GM12874 (cell line): Measurements from ENCODE around the gene CPLX1.

ENCODE experiments used
- CTCF ChIP-seq: IDR thresholded peaks from 2 replicates; pipeline ENCODE4 v1.5.1; 2011; ENCODE audit warnings: low read depth, mild to moderate bottlenecking, control low read depth, low read length, moderate library complexity; ENCODE audit not compliant: insufficient read depth

Gene CPLX1

GRCh38 chr4:845836-846251, 19.9 kb upstream of the CPLX1 start:
- no peak for TF ChIP-seq CTCF

GRCh38 chr4:845233-845835, 19.4 kb upstream of the CPLX1 start:
- no peak for TF ChIP-seq CTCF

GRCh38 chr4:844752-845232, 18.9 kb upstream of the CPLX1 start:
- no peak for TF ChIP-seq CTCF

GRCh38 chr4:839675-840443, 13.9 kb upstream of the CPLX1 start:
- TF ChIP-seq CTCF = no peak

DNA sequence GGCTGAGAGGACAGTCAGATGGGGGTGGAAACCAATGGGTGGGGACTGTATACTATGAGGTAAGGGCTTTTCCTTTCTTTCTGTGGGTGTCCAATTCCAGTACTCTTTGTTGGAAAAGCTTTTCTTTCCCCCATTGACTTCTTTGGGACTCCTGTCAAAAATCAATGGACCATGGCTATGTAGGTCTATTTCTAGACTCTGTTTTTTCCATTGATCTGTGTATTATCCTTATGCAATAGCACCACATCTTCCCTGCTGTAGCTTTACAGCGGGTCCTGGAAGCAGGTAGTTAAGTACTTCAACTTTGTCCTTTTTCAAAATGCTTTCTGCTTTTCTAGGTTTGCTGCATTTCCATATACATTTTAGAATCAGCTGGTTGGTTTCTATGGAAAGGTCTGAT, 11.8 kb upstream of the CPLX1 start:
- no peak for TF ChIP-seq CTCF

- no peak for TF ChIP-seq CTCF
These were observed 10.9 kb upstream of the CPLX1 start for GRCh38 chr4:836750-837301.

GRCh38 chr4:836003-836511, 10.1 kb upstream of the CPLX1 start:
- no peak for TF ChIP-seq CTCF
